T-helper 2 cell treated with Interferon-gamma antibody and Interleukin-4, amounts not matched to agents 5 μg/mL and 100 μg/mL, for 36 hours (primary cell): ENCODE results near the gene STX17.

ENCODE experiments used
- DNase-seq: peaks from one replicate; pipeline ENCODE4 v3.0.0; 2021; ENCODE audit warnings: low spot score
- H3K27ac Mint-ChIP-seq: one replicate; pipeline ENCODE4 v1.8.0; 2021; ENCODE audit warnings: mild to moderate bottlenecking, mixed read lengths
- H3K27me3 Mint-ChIP-seq: one replicate; pipeline ENCODE4 v1.8.0; 2021; ENCODE audit warnings: low read depth, mixed read lengths
- H3K36me3 Mint-ChIP-seq: one replicate; pipeline ENCODE4 v1.8.0; 2021; ENCODE audit warnings: low read depth, mixed read lengths
- H3K4me1 Mint-ChIP-seq: one replicate; pipeline ENCODE4 v1.8.0; 2021; ENCODE audit warnings: low read depth, mixed read lengths
- H3K4me3 Mint-ChIP-seq: one replicate; pipeline ENCODE4 v1.8.0; 2022; ENCODE audit warnings: mild to moderate bottlenecking, moderate library complexity, mixed read lengths
- H3K9me3 Mint-ChIP-seq: one replicate; pipeline ENCODE4 v1.8.0; 2021; ENCODE audit warnings: mixed read lengths

The STX17 gene

GRCh38 chr9:99878651-99879050, 27.8 kb upstream of the STX17 start:
- Mint-ChIP-seq H3K27ac (no peak overlapping the region), H3K36me3 (no peaks in the 10 kb centered on the region), H3K4me3 (no peak overlapping the region), H3K4me1 (peaks cover 18% of the 10 kb centered on the region), H3K9me3 (no peaks in the 10 kb centered on the region), H3K27me3 (no peaks in the 10 kb centered on the region)
- DNase-seq = no peak

- no peaks in the 10 kb centered on the region for H3K9me3 Mint-ChIP-seq
- peaks cover 23% of the 10 kb centered on the region for H3K4me1 Mint-ChIP-seq
- H3K27me3 Mint-ChIP-seq = no peaks in the 10 kb centered on the region
- no peak overlapping the region for H3K4me3 Mint-ChIP-seq
- DNase-seq = peak; percentile 54
- no peaks in the 10 kb centered on the region for H3K36me3 Mint-ChIP-seq
- no peak overlapping the region for H3K27ac Mint-ChIP-seq
These were observed 24.7 kb upstream of the STX17 start for GRCh38 chr9:99881769-99882168.

- no peaks in the 10 kb centered on the region for H3K36me3 Mint-ChIP-seq
- H3K27ac Mint-ChIP-seq = no peak overlapping the region
- no peaks in the 10 kb centered on the region for H3K27me3 Mint-ChIP-seq
These were observed 20.7 kb upstream of the STX17 start for GRCh38 chr9:99885747-99886146.

DNA sequence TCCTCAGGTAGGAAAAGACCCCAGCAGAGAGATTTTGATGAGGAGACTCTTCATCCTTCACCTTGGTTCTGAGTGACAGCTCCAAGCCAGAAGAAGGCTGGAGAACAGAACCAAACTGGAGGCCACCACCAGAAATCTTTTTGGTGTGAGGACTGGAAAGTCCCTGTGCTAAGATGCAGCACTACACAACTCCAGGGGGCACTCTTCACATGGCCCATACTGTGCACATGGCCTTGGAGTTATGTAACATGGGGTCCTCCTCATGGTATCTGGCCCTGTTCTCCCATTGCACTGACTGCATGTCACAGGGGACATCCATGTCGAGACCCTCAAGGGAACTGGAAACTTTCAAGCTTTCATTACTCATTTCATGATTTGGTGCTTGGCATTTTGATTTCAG, 17.3 kb upstream of the STX17 start:
- Mint-ChIP-seq H3K27me3 (peaks cover 19% of the 10 kb centered on the region), H3K27ac (no peak overlapping the region), H3K36me3 (no peaks in the 10 kb centered on the region), H3K9me3 (no peaks in the 10 kb centered on the region), H3K4me3 (no peak overlapping the region), H3K4me1 (peaks cover 6% of the 10 kb centered on the region)
- DNase-seq = no peak

More at GRCh38 chr9:99885747-99886146, 20.7 kb upstream of the STX17 start:
- no peak overlapping the region for H3K4me3 Mint-ChIP-seq
- no peaks in the 10 kb centered on the region for H3K9me3 Mint-ChIP-seq
- no peak for DNase-seq
- peaks cover 21% of the 10 kb centered on the region for H3K4me1 Mint-ChIP-seq

DNA sequence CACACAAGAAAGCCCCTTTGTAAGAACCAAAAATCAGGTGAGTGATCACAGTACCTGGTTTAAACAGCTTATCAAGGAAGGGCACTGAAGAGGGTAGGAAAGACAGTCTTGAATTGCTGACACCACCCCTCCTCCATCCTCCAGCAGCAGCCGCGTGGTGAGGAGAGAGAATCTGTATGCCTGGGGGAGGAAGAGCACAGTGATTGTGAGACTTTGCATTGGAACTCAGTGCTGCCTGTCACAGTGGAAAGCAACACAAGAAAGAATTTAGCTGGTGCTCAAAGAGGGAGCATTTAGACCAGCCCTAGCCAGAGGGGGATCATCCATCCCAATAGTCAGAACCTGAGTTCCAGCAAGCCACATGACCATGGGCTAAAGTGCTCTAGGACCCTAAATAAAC, 11.6 kb upstream of the STX17 start:
- Mint-ChIP-seq H3K27ac (no peak overlapping the region), H3K27me3 (peaks cover 52% of the 10 kb centered on the region), H3K36me3 (no peaks in the 10 kb centered on the region), H3K4me3 (no peak overlapping the region), H3K4me1 (peaks cover 4% of the 10 kb centered on the region), H3K9me3 (no peaks in the 10 kb centered on the region)
- no peak for DNase-seq

GRCh38 chr9:99895510-99895909, 10.9 kb upstream of the STX17 start:
- Mint-ChIP-seq H3K27ac (no peak overlapping the region), H3K9me3 (no peaks in the 10 kb centered on the region), H3K4me1 (peaks cover 4% of the 10 kb centered on the region), H3K36me3 (no peaks in the 10 kb centered on the region), H3K27me3 (peaks cover 57% of the 10 kb centered on the region), H3K4me3 (no peak overlapping the region)
- no peak for DNase-seq

- H3K36me3 Mint-ChIP-seq = no peaks in the 10 kb centered on the region
- no peak overlapping the region for H3K4me3 Mint-ChIP-seq
- peaks cover 4% of the 10 kb centered on the region for H3K4me1 Mint-ChIP-seq
- peaks cover 60% of the 10 kb centered on the region for H3K27me3 Mint-ChIP-seq
- H3K9me3 Mint-ChIP-seq = no peaks in the 10 kb centered on the region
- H3K27ac Mint-ChIP-seq = no peak overlapping the region
- no peak for DNase-seq
These were observed 10.3 kb upstream of the STX17 start for GRCh38 chr9:99896119-99896518.

DNA sequence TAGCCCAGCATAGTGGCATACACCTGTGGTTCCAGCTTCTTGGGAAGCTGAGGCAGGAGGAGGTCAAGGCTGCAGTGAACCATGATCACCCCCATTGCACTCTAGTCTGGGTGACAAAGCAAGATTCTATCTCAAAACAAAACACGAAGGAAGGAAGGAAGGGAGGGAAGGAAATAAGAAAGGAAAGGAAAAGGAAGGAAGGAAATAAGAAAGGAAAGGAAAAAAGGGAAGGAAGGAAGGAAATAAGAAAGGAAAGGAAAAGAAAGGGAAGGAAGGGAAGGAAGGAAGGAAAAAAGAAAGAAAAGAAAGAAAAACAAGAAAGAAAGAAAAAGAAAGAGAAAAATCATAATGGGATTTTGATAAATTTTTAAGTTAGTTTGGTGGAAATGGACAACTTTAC, 3.1 kb upstream of the STX17 start:
- H3K9me3 Mint-ChIP-seq = no peaks in the 10 kb centered on the region

GRCh38 chr9:99905833-99906402, 536 bp upstream of the STX17 start:
- Mint-ChIP-seq H3K4me1 (peaks cover 31% of the 10 kb centered on the region), H3K4me3 (peak overlapping the region; percentile 99), H3K27ac (peak overlapping the region; percentile 93), H3K36me3 (peaks cover 3% of the 10 kb centered on the region), H3K27me3 (peaks cover 18% of the 10 kb centered on the region), H3K9me3 (no peaks in the 10 kb centered on the region)
- DNase-seq = no peak

More for the DNA sequence above, 3.1 kb upstream of the STX17 start:
- Mint-ChIP-seq H3K4me3 (no peak overlapping the region), H3K36me3 (no peaks in the 10 kb centered on the region), H3K27me3 (peaks cover 36% of the 10 kb centered on the region), H3K4me1 (peaks cover 22% of the 10 kb centered on the region), H3K27ac (no peak overlapping the region)
- DNase-seq = no peak

GRCh38 chr9:99907208-99907532, 716 bp downstream of the STX17 start:
- H3K4me1 Mint-ChIP-seq = peaks cover 35% of the 10 kb centered on the region

GRCh38 chr9:99911600-99911999, 5.1 kb downstream of the STX17 start:
- DNase-seq = no peak
- no peak overlapping the region for H3K27ac Mint-ChIP-seq
- H3K4me1 Mint-ChIP-seq = peaks cover 27% of the 10 kb centered on the region
- peaks cover 28% of the 10 kb centered on the region for H3K36me3 Mint-ChIP-seq
- no peak overlapping the region for H3K4me3 Mint-ChIP-seq
- H3K27me3 Mint-ChIP-seq = no peaks in the 10 kb centered on the region
- H3K9me3 Mint-ChIP-seq = no peaks in the 10 kb centered on the region

More at GRCh38 chr9:99907208-99907532, 716 bp downstream of the STX17 start:
- peak overlapping the region; percentile 99 for H3K4me3 Mint-ChIP-seq
- peak overlapping the region; percentile 97 for H3K27ac Mint-ChIP-seq
- H3K36me3 Mint-ChIP-seq = peaks cover 9% of the 10 kb centered on the region
- no peak for DNase-seq
- H3K27me3 Mint-ChIP-seq = peaks cover 16% of the 10 kb centered on the region
- H3K9me3 Mint-ChIP-seq = no peaks in the 10 kb centered on the region

DNA sequence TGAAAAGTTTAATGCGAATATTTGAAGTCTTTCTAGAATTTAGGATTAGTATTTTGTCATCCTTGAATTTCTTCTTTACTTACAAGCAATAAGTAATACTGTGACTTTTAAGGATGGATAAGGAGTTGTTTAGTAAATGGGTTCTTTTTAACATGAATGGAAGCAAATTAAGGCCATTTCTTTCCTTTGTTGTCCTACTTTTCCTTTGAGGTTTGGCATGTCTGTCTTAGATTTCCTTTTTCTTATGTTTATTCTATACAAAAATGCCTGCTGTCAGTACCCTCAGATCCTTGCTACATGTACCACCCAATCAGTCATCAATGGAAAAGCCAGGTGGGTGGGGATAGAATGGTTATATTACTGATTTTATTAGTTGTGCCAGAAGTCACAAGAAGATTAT, 10.2 kb downstream of the STX17 start:
- no peak overlapping the region for H3K4me3 Mint-ChIP-seq
- no peaks in the 10 kb centered on the region for H3K27me3 Mint-ChIP-seq
- peaks cover 44% of the 10 kb centered on the region for H3K36me3 Mint-ChIP-seq
- no peak for DNase-seq
- H3K4me1 Mint-ChIP-seq = peaks cover 14% of the 10 kb centered on the region
- no peak overlapping the region for H3K27ac Mint-ChIP-seq
- H3K9me3 Mint-ChIP-seq = no peaks in the 10 kb centered on the region

- Mint-ChIP-seq H3K36me3 (peaks cover 55% of the 10 kb centered on the region), H3K4me3 (no peak overlapping the region), H3K27ac (no peak overlapping the region), H3K9me3 (peaks cover 3% of the 10 kb centered on the region), H3K27me3 (no peaks in the 10 kb centered on the region), H3K4me1 (peaks cover 23% of the 10 kb centered on the region)
- no peak for DNase-seq
These were observed 11.7 kb downstream of the STX17 start for GRCh38 chr9:99918134-99918533.

DNA sequence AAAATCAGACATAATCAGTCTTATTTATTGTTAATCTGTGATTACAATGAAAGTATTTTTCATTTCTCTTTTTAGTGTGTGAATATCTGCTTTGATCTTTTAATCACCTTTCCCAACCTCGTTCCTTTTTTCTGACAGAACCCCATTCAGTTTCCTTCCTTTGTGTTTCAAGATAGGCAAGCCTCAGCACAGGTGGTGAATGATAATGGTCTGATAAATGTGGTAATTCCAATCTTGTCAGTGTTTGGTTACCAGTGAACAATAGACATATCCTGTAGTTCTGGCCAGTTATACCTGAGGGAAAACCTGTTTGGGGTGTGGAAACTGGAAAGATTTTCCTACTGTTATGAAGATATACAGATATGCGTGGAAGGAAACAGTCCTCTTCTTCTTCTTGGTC, 13.5 kb downstream of the STX17 start:
- no peak for DNase-seq
- H3K4me1 Mint-ChIP-seq = peaks cover 30% of the 10 kb centered on the region
- H3K36me3 Mint-ChIP-seq = peaks cover 65% of the 10 kb centered on the region

More for the DNA sequence above, 13.5 kb downstream of the STX17 start:
- no peak overlapping the region for H3K4me3 Mint-ChIP-seq
- H3K27ac Mint-ChIP-seq = no peak overlapping the region
- H3K9me3 Mint-ChIP-seq = peaks cover 13% of the 10 kb centered on the region
- H3K27me3 Mint-ChIP-seq = no peaks in the 10 kb centered on the region
